Astrocyte (in vitro differentiated cells and primary cell): ENCODE data around the gene ASB6.

ENCODE experiments used
- CTCF ChIP-seq: IDR thresholded peaks from 2 replicates; pipeline ENCODE4 v1.5.1; 2011; ENCODE audit warnings: low read depth, mild to moderate bottlenecking, inconsistent platforms, low read length, moderate library complexity; ENCODE audit not compliant: insufficient read depth
- EZH2 ChIP-seq: IDR thresholded peaks from 2 replicates; pipeline ENCODE4 v1.6.1; 2012; ENCODE audit warnings: mild to moderate bottlenecking, low read length, inconsistent platforms; ENCODE audit not compliant: insufficient read depth

- no peak for TF ChIP-seq CTCF
- no peak for TF ChIP-seq EZH2
Measured at GRCh38 chr9:129669141-129669718, 27.3 kb upstream of the ASB6 start.
